ENCODE data around the gene JARID2.
"Not testable (repeated sequence)": the region's sequence is repeated elsewhere in the genome, so short reads cannot be mapped to it uniquely, and the experiment has no call there.

Gene JARID2

DNA sequence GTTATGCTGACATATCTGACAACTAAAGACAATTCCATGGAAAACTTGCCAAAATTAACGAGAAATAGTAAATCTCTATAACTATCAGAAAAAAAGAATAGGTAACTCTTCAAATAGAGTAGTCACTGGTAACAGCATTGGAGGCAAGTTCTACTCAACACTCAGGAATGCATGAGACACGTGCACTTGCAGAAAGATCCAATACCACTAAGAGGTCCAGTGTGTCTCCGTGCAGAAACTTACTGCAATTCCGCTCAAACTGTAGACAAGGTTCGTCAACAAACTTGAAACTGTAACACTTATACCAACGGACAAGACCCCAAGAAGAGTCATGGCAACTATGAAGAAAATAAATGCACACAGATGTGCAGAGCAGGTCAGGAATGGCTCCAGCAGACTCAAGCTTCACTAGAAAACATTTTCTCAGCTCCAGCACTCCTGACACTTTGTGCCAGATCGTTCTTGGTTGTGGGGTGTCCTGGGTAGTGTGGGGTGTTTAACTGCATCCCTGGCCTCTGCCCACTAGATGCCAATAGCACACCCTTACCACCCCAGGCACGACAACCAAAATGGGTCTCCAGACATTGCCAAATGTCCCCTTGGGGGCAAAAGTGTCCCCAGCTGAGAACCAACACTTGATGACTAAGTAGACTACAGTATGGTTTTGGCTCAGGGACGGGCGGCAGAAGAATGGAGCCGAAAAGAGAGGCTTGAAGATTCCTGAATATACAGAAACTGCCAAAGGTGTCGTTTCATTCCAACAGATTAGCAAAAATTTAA lies 282.2 kb downstream of the JARID2 start:
- no peak for DNase-seq

DNA sequence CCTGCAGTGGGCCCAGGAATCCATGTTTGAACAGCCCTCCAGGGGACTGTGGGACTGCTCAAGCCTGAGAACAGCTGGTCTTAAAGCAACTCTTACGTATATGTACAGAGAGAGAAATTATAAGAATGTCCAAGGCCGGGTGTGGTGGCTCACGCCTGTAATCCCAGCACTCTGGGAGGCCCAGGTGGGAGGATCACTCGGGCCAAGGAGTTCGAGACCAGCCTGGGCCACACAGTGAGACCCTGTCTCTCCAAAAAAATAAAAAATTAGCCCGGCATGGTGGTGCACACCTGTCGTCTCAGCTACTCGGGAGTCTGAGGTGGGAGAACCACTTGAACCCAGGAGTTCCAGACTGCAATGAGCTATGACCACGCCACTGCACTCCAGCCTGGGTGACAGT lies 283.0 kb downstream of the JARID2 start:
- DNase-seq: no peak

DNA sequence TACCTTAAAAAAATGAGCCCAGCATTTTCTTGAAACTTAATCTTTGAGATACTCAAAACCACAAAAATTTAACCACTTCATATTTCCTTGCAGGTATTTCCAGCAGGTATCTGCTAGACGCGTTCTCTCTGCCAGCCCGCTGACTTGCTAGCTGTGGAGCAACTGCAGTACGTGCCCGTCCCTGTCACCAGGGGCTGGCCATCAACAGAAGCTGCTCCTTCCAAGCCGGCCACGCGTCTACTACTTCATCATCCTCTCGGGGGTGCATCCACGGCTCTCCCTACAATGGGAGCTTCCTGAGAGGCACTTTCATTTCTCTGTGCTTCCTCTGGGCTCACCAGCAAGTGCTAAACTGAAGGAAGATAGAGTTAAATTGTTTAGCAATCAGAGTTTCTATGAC lies 284.5 kb downstream of the JARID2 start:
- no peak for DNase-seq

DNA sequence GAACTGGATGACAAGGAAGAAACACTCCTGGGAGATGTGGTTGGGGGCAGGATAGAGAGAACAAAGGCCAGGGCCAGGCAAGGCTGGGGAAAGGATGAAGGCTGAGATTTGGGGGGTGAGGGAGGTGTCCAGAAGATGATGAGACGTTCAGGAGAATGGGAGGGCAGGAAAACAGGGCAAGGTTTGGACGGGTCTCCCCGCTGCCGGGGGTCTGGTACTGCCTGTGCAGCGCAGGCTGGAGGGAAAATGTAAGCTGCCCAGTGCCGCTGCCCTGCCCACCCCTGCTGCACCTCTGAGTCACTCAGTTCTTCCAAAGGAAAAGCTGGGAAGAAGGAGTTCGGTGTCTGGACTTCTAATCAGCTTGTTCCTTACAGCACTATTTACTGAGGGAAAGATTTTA lies 286.1 kb downstream of the JARID2 start:
- DNase-seq: no peak

DNA sequence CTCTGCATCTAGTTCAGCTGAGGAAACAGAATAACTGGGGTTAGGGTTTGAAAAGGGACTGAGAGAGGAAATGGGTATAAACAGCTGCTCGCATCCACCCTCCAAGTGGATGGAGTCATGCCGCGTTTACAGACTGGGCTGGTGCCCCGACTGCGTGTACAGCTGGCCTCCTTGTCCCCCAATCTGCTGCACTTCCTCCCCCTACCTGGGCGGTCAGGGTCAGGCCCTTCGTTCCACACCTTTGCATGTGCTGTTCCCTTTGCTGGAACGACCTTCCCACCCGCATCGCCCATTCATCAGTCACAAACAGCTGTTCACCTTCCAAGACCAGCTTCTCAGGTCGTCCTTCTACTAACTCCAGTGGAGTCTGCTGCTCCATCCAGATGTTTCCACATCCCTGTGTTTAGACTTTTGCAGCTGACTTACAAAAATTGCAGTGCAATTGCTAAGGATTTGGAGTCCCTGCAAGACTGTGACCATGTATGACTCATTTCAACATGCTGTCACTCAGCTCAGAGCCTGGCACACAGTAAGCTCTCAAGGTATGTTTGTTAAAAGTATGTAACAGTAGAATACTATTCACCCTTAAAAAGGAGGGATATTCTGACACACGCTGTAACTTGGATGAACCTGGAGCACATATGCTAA lies 287.6 kb downstream of the JARID2 start:
- DNase-seq: no peak

DNA sequence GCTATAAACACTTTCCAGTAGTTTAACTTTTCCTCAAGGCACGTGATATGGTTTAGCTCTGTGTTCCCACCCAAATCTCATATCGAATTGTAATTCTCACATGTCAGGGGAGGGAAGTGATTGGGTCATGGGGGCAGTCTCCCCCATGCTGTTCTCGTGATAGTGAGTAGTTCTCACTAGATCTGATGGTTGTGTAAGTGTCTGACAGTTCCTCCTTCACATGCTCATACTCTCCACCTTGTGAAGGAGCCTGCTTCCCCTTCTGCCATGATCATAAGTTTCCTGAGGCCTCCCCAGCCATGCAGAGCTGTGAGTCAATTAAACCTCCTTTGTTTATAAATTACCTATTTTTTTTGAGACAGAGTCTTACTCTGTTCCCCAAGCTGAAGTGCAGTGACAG lies 289.1 kb downstream of the JARID2 start:
- no peak for DNase-seq

DNA sequence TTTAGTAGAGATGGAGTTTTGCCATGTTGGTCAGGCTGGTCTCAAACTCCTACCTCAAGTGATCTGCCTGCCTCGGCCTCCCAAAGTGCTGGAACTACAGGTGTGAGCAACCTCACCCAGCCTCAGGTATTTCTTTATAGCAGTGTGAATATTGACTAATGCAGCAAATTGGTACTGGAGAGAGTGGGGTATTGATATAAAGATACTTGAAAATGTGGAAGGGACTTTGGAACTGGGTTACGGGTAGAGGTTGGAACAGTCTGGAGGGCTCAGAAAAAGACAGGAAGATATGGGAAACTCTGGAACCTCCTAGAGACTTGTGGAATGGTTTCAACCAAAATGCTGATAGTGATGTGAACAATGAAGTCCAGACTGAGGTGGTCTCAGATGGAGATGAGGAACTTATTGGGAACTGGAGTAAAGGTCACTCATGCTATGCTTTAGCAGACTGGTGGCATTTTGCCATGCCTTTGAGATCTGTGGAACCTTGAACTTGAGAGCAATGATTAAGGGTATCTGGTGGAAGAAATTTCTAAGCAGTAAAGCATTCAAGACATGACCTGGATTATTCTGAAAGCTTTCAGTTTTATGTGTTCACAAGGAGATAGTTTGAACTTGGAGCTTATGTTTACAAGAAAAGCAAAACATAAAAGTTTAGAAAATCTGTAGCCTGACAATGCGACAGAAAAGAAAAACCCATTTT lies 289.8 kb downstream of the JARID2 start:
- DNase-seq: no peak

DNA sequence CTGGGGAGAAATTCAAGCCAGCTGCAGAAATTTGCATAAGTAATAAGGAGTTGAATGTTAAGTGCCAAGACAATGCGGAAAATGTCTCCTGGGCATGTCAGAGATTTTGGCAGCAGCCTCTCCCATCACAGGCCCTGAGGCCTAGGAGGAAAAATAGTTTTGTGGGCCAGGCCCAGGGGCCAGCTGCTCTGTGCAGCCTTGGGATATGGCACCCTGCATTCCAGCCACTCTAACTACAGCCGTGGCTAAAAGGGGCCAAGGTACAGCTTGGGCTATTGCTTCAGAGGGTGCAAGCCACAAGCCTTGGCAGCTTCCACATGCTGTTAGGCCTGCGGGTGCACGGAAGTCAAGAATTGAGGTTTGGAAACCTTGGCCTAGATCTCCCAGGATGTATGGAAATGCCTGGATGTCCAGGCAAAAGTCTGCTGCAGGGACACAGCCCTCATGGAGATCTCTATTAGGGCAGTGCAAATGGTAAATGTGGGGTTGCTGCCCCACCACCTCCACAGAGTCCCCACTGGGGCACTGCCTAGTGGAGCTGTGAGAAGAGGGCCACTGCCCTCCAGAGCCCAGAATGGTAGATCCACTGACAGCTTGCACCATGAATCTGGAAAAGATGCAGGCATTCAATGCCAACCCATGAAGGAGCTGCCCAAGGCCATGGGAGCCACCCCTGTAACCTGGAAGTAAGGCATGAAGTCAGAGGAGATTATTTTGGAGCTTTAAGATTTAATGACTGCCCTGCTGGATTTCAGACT lies 290.5 kb downstream of the JARID2 start:
- DNase-seq: no peak

DNA sequence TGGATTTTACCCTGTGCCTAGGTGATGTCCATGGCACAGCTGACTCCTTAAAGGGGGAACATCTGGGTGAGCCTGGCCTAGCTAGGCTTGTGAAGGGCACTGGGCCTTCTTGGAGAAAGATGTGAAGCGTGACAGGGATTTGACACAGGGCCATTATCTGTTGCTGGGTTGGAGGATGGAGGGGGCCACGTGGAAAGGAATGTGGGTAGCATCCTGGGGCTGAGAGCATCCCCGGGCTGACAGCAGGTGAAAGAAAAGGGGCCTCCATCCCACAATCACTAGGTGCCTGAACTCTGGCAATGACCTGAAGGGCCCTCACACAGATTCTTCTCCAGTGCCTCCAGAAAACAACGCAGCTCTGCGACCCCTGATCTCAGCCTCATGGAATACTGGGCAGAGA lies 292.2 kb downstream of the JARID2 start:
- no peak for DNase-seq

DNA sequence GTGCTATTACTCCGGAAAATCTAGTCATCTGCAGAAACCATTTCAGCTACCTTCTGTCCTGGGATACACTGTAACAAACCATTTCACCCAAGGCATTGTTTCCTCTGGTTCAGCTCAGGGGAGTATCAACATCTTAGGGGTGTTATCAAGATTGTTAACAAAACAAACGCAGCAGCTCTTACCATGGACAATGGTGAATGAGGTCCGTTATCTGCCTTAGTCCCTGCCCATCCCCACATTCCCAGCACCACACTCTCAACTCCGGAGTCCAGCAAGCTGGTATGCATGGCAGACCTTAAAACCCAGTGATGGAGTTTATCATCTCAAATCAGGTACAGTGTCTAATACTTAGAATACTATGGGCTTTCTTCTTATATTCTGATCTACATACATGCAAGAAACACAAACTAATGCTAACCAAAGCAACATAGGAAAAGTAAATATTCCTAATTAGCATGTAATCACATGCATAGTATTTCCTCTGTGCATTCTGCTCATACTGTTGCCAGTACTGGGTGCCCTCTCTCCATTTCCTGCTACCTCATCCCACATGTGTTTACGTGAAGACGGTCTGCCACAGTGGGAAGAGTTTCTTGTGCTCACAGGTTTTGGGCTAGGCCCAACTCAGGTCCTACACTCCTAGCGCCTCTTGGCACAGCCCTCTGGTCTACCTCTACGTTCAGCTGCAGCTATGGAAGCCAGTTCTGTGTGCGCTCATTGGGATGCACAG lies 293.1 kb downstream of the JARID2 start:
- no peak for DNase-seq

DNA sequence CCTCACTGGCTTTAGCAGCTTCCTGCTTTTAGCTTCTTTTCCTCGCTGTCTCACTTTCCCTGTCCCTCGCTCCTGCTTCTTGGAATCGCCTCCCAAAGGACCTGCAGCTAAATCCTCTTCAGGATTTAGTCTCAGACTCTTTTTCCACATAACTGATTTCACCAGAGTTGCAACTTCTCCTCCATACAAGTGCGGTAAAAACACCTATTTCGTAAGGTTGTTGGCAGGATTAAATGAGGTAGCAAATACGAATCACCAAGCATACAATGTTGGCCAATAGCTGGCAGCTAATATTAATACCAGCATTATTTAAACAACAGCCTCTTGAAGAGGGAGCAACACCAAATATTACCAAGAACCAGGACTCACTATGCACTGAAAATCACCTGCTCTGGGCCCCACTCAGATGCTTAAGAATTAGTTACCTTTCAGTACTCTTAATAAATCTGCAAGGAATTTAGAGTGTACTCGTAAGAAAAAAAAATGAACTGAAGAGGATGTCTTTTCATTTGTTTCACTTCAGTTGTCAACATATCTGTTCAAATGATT lies 293.9 kb downstream of the JARID2 start:
- no peak for DNase-seq

DNA sequence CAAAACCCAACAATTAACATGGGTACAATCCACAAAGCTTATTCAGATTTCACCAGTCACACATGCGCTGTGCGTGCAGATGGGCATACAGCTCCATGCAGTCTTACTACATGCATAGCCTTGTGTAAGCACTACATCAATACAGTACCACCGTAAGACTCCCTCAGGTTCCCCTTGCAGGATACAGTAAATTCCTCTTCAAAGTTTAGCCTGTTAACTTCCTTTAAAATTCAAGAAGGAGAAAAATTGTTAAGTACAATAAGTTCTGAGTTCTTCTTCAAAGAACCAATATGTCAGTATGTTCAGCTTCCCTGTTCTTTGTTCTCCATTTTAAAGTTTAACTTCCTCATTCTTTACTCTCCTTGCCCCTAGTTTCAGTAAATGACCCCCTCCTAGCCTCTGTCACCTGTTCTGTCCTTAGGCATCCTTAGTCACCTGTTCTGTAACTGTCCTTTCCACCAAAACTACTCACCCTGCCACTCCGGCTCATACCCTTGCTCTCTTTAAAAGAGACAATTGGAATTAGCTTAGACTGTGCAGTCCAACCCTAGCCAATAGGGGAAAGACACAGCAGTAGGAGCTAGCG lies 297.6 kb downstream of the JARID2 start:
- not testable (repeated sequence) for DNase-seq

DNA sequence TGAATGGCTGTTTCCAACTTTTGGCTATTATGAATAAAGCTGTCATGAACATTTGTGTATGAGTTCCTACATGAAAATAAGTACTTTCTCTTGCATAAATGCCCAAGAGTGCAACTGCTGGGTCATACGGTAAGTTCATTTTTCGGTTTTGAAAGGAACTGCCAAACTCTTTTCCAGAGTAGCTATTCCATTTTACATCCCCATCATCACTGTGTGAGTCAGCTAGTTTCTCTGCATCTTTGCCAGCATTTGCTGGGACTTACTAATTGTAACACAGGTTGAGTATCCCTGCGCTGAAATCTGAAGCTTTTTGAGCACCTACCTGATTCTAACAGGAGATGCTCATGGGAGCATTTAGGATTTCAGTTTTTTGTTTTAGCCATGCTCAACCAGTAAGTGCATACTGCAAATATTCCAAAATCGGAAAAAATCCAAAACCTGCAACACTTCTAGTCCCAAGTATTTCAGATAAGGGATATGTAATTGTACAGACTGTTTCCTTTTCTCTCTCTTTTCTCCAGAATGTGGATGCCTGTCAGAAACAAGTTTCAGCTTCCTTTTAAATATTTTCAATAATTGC lies 298.5 kb downstream of the JARID2 start:
- DNase-seq: no peak

DNA sequence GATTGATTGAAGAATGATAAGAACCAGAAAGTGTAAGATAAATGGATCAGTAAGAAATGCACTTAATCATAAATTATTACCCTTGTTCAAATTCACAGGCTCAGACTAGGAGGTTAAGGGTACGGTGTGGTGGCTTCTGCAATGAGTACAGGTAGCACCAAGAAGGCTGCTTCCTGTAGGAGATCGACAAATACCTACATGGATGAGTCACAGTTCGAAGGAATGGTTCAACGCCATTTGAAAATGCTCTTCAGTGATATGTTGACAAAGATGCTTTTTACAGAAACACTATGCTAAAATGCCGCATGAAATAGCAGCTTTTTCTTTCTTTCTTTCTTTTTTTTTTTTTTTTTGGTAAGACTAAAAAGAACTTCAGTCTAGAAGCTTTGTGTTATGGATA lies 300.7 kb downstream of the JARID2 start:
- DNase-seq: no peak

DNA sequence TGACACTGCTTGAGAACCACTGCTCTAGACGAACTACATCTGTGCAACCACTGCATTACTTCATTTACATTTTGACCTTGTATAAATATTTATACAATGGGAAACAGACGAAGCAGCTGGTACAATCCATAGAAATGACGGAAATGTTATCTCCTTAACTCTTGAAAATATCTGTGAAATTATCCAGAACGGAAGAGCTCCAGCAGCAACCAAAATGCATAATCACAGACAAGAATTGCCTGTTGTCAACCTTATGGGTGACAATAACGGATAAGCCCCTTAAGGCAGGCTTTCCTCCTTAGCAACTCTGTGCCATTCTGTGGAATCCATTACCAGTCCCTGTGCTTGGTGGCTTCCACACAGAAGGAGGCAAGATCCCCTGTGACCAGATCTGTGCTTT lies 301.5 kb downstream of the JARID2 start:
- no peak for DNase-seq

DNA sequence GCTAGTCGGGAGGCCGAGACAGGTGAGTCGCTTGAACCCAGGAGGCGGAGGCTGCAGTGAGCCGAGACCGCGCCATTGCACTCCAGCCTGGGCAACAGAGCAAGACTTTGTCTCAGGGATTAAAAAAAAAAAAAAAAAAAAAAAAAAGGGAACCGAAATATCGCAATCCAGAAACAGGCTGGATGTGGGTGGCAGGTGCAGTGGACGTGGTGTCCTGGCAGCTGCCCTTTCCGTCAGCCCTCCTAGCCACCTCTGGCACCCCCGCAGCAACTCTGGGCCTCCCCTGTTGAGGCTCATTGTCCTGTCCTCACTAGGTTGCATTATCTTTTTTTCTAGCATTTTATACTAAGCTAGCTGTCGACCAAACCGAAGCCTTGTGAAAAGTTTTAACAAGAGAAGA lies 303.5 kb downstream of the JARID2 start:
- DNase-seq: no peak

DNA sequence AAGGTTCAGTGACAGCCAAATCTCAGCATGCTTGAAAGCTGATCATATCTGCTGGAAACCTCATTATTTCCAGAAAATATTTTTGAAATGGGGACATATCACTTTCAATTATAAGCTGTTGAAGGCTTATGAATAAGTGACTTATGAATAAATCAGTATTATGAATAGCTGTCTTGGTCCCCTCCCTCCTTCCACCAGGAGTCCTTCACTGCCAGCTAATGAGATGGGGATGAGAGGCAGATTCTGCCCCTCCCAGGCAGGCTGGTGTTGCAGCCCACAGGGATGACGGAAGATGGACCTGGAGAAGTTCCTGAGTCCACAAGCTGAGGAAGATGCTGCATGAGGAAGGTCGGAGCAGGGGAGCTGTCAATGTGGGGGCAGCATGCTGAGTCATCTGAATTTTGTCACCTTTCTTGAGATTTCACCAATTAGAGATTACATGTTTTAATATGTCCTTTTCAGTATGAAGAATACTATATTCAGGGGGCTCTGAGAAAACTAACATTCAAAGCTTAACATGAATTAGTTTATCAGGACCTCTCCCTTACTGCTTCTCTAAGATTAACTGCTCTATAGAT lies 304.8 kb downstream of the JARID2 start:
- DNase-seq: no peak

DNA sequence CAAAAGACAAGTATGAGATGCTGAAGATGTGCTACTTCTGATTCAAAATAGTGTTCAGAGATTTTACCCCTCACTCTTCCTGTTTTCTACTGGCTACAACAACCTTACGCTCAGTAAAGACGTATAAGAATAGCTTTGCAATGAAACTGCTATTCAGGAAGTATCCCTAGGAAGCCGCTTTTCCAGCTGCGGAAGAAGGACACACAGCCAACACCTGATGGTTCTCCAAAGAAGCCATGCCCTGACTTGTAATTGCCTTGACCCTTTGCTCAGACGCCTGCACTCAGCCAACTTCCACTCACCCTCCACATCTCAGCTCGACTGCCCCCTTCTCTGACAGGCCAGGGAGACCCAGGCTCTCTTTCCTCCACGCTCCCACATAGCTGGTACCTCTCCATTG lies 305.4 kb downstream of the JARID2 start:
- no peak for DNase-seq

DNA sequence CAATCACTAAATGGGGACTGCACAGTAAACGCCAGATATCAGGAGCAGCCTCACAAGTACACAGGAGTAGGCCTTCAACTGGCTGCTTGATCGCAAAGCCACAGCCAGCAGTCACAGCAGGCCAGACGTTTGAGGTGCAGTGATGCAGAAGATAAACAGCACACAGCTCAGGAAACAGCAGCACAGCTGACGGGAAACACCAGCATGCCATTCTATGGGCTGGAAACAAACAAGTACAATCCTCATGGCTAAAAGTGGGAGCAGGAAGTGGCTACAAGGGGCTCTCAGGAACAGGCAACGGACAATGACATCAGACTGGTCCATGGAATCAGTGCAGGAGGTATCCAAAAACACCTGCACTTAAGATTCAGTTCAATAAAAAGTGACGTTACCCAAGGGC lies 305.9 kb downstream of the JARID2 start:
- no peak for DNase-seq

DNA sequence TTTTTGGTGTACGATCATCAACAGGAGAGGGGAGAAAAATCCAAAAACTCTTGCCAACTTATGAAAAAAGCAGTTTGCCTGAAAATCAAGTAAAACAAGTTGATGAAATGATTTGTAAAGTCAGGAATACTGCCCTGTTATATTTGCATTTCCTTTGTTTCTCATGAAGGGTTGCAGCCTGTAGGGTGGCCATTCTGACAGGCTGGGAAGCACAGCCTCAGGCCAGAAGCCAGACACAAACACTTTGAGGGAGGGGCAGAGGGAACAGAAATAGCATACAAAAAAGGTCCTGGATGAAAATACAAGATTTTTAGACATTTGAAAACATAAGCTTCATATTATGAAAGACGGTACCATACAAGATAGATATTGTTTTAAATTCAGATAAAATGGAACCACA lies 307.2 kb downstream of the JARID2 start:
- DNase-seq: no peak

DNA sequence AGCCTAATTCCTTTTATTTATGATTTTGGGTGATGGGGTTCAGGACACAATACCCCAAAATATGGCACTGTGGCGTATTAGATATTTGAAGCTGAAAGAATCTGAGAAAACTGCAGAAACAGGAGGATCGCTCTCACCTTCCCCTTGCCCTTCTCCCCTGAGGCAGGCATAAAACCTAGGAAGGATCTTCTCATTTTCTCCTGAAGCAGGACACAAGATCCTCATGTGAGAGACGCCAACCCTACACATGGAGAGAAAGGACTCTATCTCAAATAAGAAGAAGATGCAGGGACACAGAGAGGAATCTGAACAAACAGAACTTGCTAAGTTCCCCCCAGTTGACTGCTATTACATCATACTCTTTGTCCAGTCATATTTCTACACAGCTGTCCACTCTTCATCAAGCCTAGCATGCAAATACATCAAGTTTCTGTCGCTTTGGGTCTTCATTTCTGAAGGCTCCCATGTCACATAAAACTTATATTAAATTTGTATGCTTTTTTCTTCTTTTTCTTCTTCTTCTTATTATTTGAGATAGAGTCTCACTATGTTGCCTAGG lies 307.9 kb downstream of the JARID2 start:
- DNase-seq: no peak
